HL-60/S4 treated with retinoic acid at 250 ng/mL for 4 days and 3 days (cell line): ENCODE measurements around the gene MYO7A.

ENCODE experiments used
- in situ Hi-C: fragments of 300-500 bp; cut with MboI; formaldehyde crosslinking; loops from 2 replicates; pipeline ENCODE4 v1.7.0; 2022; ENCODE audit warnings: low sequenced_read_pairs

MYO7A gene

DNA sequence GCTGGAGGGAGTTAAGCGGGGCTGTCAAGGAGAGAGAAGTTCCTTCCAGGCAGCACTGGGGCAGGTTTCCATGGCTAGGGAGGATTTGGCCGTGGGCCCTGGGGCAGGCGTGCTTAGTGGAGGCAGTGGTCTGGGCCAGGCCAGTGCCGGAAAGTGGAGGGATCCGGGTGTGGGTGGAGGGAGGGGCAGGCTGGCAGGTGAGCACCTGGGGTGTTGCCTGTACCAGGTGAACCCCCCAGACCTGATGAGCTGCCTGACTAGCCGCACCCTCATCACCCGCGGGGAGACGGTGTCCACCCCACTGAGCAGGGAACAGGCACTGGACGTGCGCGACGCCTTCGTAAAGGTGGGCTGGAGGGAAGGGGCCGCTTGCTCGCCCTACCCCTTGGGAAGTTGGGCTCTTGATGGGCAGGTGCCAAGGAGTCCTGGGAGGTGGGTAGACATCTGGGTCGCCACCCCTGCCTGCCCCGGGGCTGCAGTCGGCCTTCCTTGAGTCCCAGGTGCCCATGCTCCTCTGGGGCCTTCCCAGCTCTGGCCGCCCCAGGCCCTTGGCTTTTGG, 32.0 kb downstream of the MYO7A start:
- in situ Hi-C loops, result no loop called here

DNA sequence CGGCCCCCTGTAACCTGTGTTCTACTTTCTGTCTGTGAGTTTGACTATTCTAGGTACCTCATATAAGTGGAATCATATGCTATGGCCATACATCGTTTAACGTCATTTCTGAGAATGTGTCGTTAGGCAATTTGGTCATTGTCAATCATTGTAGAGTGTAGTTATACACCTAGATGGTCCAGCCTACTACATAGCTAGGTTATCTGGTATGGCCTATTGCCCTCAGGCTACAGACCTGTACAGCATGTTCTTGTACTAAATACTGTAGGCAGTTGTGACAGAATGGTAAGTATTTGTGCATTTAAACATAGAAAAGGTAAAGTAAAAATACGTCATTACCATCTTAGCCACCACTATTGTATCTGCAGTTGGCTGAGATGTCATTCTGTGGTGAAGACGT, 35.2 kb downstream of the MYO7A start:
- in situ Hi-C loops, result no loop called here

- in situ Hi-C loops, result no loop called here
Observed at GRCh38 chr11:77165066-77165465, 37.0 kb downstream of the MYO7A start.

DNA sequence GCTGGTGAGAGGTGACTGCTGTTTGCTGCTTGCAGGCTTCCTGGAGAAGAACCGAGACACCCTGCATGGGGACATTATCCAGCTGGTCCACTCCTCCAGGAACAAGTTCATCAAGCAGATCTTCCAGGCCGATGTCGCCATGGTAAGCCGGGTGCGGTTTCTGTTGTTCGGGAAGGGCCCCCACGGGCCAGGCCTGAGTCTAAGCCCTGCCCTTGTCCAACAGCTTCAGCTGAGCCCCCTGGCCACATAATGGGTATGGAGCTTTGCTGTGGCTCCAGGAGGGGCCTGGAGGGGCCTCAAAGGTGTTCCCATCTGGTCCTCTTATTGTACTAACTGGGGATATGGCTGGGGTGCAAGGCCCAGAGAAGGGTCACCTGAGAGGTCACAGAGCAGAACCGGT, 38.0 kb downstream of the MYO7A start:
- in situ Hi-C loops, result no loop called here

DNA sequence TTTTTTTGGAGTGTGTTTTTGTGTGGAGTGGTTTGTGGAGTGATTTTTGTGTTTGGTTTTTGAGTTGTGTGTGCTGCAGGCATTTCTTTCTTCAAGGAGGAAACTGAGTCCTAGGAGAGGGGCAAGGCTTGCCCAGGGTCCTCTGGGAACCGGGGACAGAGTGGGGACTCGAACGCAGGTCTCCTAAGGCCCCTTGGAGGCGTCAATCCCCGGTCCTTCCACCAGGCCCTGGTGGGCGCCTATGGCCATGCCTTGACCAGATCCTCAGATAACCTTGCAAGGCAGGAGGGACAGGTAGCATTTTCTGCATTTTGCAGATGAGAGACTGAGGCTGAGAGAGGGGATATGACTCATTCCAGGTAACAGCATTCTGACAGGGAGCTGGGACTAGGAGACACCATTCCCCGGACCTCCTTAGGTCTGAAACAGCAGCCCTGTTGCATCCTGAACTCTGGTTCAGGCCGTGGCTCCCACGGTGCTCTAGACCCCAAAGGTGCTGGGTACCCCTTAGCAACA, 39.1 kb downstream of the MYO7A start:
- in situ Hi-C loops, result no loop called here

- in situ Hi-C loops, result no loop called here
Observed at GRCh38 chr11:77167791-77168190, 39.7 kb downstream of the MYO7A start.

GRCh38 chr11:77170107-77170506, 42.1 kb downstream of the MYO7A start:
- in situ Hi-C loops, result no loop called here

DNA sequence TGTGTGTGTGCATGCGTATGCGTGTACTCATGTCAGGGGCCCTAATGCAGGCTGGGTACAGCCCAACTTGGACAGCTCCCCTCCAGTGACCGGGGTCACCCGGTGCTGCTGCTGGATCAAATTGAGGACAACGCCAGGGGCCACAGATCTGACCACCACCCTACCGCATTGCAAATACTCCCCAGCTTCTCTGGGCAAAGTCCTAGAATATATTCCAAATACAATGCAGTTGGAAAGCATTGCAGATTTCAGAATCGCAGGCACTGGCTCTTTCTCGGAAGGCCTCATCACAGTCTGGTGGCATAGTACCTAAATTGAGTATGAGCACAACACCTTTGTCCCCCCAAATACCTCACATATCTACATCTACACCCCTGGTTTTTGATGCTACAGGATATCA, 43.2 kb downstream of the MYO7A start:
- in situ Hi-C loops, result no loop called here

DNA sequence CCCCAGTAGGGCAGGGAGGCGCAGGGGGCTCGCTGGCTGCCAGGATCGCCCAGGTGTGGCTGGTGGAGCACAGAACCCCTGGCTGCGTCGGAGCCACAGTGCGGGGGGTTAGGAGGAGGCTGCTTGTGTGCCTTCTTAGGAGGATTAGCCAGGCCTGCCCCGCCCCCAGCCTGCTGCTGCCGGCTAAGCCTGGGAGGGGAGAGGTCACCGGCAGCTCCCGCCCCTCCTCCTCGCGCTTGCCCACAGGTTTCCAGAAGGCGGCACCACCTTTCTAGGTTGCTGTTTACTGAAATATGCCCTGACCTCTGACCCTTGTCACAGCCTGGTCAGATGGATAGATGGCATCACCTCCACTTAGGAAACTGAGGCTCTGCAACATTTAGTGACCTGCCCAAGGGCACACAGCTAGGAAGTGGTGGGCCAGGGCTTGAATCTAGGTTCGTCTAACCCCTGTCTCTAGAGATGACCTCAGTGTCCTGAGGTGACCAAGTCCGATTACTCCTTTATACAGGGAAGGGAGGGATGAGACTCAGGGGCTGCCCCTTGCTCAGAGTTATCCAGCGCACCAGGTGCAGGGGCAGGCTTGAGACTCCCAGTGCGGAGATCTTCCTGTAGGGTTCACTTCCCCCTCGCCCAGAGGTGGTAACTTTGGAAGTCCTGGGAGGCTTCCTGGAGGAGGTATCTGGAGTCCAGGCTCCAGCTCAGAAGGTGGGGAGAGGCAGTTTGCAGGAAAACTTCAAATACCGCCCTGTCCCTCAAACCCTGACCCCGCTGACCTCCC, 44.0 kb downstream of the MYO7A start:
- in situ Hi-C loops, result no loop called here

- in situ Hi-C loops, result no loop called here
Observed at GRCh38 chr11:77172666-77172982, 44.6 kb downstream of the MYO7A start.

DNA sequence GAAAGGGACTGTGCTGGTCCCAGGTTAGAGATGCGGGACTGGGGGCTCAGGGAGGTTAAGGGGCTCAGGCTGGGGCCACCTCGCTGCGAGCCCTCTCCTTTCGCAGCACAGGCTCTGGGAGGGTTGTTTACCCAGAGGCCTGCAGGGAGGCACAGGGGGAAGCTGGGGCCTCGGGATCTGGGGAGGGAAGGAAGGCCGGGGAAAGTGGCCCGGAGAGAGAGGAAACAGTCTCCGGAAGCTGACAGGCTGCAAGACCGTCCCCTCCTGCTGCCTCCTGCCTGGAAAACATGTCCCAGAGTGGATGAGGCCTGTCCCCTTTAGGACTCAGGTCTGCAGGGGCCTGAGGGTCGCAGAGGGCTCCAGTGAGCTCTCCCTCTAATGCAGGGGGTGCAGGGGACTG, 45.4 kb downstream of the MYO7A start:
- in situ Hi-C loops, result no loop called here

DNA sequence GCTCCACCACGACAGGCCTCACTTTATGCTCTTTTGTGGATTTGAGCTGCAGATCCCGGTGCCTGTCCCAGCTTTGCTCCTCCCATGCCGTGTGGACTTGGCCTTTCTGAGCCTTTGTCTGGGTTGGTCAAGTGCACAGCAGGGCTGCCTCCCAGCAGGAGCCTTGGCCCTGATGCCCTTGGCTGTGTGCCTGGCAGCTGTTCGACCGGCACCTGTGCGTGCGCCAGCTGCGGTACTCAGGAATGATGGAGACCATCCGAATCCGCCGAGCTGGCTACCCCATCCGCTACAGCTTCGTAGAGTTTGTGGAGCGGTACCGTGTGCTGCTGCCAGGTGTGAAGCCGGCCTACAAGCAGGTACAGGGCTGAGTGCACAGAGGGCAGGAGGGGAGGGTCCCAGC, 46.5 kb downstream of the MYO7A start:
- in situ Hi-C loops, result no loop called here

- in situ Hi-C loops, result no loop called here
Observed at GRCh38 chr11:77175021-77175842, 47.2 kb downstream of the MYO7A start.

DNA sequence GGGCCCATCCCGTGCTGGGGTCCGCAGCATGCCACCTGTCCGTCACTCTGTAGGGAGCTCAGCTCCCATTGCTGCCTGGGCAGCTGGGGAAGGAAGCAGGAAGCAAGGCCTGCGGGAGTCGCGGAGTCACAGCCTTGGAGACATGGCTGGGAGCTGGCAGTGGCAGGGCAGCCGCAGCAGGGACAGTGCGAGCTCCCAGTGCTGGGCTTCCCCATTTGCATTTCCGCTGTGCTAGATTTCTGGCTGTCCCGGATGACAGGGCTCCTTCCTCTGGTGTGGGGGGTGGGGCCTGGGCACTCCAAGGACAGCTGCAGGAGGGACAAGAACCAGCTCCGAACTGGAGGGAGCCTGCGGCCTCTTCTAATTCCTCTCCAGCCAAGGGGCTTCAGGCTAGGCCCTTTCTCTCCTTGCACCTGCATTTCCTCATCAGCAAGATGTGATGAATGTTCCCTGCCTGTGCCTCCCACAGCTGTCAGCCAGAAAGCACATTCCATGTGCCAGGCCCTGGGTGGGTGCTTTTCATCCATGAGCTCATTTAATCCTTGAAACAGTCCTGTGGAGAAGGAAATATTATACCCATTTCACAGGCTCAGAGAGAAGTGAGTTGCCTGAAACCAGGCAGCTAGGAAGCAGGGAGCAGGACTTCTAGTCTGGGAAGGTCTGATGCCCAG, 48.0 kb downstream of the MYO7A start:
- in situ Hi-C loops, result no loop called here

DNA sequence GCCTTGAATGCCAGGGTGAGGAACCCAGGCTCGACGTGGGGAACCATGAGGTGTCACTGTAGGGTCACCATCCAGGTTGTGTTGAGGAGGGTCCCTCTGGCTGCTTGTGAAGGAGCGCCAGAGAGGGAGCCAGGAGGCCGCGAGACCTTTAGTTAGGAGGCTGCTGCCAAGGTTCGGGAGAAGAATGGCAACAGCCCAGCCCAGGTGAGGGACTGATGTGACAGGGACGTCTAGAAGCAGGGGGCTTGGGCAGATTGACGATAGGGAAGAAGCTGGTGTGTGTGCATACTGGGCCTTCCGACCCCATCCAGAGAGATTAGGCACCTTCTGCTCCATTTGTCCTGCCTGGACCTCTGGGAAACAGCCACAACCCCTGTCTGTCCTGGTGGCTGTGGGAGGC, 49.0 kb downstream of the MYO7A start:
- in situ Hi-C loops, result no loop called here

DNA sequence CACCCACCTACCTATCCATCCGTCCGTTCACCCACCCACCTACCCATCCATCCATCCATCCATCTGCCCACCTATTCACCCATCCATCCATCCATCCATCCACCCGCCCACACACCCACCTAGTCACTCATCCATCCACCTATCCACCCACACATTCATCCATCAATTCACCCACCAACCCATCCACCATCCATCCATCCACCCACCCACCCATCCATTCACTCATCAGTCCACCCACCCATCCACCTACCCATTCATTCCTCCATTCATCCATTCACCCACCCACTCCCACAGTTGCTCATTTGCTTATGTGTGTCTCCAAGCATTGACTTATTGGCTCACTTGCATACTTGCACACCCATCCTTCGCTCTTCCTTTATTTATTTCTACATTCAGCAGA, 50.1 kb downstream of the MYO7A start:
- in situ Hi-C loops, result no loop called here

DNA sequence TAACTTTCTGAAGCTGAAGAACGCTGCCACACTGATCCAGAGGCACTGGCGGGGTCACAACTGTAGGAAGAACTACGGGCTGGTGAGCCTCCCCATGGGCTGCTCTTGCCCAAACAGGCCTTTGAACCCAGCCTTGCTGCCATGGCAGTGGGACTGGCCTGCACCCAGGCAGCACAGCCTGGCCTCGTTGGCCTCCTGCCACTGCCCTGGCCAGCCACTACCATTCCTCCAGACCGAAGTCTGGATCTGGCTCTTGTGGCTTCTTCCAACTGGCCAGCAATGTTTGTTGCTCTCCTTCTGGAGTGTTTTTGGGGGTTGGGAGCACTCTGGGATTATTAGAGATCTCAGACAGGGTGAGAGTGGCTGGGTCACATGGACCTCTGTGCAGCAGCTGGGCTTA, 51.0 kb downstream of the MYO7A start:
- in situ Hi-C loops, result no loop called here

GRCh38 chr11:77179681-77180080, 51.6 kb downstream of the MYO7A start:
- in situ Hi-C loops, result no loop called here

DNA sequence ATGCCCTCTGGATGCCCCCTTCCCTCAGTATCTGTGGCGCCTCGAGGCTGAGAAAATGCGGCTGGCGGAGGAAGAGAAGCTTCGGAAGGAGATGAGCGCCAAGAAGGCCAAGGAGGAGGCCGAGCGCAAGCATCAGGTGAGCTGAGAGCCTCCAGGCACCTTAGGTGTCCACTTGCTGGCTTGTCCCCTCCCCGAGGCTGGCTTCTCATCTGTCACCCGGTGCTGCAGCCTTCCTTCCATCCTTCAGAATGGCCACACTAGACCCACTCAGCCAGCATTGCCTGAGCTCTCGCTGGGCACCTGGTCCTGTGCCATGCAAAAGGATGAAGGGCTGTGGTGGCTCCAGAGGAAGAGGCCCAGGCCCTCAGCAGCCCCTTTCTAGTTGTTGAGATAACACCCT, 52.3 kb downstream of the MYO7A start:
- in situ Hi-C loops, result no loop called here

DNA sequence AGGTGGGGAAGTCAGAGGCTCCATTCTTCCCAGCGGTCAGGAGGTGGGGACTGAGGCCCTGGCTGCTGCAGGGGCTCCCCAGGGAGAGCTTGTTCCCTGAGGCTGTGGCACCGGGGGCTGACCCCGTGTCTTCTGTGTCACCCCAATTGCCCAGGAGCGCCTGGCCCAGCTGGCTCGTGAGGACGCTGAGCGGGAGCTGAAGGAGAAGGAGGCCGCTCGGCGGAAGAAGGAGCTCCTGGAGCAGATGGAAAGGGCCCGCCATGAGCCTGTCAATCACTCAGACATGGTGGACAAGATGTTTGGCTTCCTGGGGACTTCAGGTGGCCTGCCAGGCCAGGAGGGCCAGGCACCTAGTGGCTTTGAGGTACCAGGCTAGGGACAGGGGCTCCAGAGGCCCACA, 53.2 kb downstream of the MYO7A start:
- in situ Hi-C loops, result no loop called here

- in situ Hi-C loops, result no loop called here
Observed at GRCh38 chr11:77181799-77182541, 53.9 kb downstream of the MYO7A start.
